Kidney epithelial cell (primary cell): ENCODE measurements around the gene ABCC1. TPM values are rescaled to one million over a fixed set of nuclear protein-coding genes. Genes with fewer than 3 reads are reported as not detected.

Experiments
- DNase-seq: peaks from one replicate; pipeline ENCODE4 v3.0.0-alpha.2; 2010; ENCODE audit warnings: low read depth
- H3K27me3 ChIP-seq: 2 replicates; pipeline ENCODE4 v1.6.0; 2011; ENCODE audit warnings: low read length; ENCODE audit not compliant: control insufficient read depth, insufficient read depth
- H3K36me3 ChIP-seq: 2 replicates; pipeline ENCODE4 v1.5.1; 2011; ENCODE audit warnings: low read length; ENCODE audit not compliant: control insufficient read depth, insufficient read depth
- H3K4me3 ChIP-seq: 2 replicates; pipeline ENCODE4 v1.5.1; 2011; ENCODE audit warnings: low read depth, mild to moderate bottlenecking, control low read depth, low read length
- total RNA-seq: library from RNA; depleted of rRNA; stranded (reverse); fragments of >200 nt; gene quantifications from 2 replicates; pipeline ENCODE4 v1.2.3, GENCODE V29; 2015
- TF ChIP-seq, protein P1 (sequence below): IDR thresholded peaks from 2 replicates; pipeline ENCODE4 v1.5.1; 2011; ENCODE audit warnings: mild to moderate bottlenecking, moderate library complexity, low read length, control low read depth, inconsistent platforms; ENCODE audit not compliant: insufficient read depth, poor library complexity, severe bottlenecking

ABCC1 gene
- total RNA-seq, 1 donor from 2014 or later: 24.9 TPM

DNA sequence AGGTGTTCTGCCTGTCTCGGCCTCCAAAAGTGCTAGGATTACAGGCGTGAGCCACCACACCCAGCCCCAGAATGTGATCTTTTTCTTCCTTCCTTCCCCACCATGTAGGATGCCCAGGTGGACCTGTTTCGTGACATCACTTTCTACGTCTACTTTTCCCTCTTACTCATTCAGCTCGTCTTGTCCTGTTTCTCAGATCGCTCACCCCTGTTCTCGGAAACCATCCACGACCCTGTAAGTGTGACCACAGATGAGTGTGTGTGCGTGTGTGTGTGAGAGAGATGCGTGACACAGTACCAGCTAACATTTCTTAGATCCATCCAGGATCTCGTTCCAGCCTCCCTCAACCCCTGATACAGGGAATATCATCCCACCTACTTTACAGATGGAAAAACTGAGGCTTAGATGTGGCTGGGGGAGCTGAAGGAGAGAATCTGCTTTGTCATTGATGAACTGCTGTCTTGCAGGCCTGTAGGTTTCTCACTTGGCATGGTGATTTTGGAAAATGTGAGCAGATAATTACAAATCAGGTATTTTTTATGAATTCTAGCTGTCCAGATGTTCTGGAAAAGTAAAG lies 67.1 kb downstream of the ABCC1 start:
- no peak for DNase-seq
- Histone ChIP-seq H3K36me3 (peaks cover 1% of the 10 kb centered on the region), H3K27me3 (no peaks in the 10 kb centered on the region), H3K4me3 (no peak overlapping the region)
- TF ChIP-seq, protein P1, sequence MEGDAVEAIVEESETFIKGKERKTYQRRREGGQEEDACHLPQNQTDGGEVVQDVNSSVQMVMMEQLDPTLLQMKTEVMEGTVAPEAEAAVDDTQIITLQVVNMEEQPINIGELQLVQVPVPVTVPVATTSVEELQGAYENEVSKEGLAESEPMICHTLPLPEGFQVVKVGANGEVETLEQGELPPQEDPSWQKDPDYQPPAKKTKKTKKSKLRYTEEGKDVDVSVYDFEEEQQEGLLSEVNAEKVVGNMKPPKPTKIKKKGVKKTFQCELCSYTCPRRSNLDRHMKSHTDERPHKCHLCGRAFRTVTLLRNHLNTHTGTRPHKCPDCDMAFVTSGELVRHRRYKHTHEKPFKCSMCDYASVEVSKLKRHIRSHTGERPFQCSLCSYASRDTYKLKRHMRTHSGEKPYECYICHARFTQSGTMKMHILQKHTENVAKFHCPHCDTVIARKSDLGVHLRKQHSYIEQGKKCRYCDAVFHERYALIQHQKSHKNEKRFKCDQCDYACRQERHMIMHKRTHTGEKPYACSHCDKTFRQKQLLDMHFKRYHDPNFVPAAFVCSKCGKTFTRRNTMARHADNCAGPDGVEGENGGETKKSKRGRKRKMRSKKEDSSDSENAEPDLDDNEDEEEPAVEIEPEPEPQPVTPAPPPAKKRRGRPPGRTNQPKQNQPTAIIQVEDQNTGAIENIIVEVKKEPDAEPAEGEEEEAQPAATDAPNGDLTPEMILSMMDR: no peak

DNA sequence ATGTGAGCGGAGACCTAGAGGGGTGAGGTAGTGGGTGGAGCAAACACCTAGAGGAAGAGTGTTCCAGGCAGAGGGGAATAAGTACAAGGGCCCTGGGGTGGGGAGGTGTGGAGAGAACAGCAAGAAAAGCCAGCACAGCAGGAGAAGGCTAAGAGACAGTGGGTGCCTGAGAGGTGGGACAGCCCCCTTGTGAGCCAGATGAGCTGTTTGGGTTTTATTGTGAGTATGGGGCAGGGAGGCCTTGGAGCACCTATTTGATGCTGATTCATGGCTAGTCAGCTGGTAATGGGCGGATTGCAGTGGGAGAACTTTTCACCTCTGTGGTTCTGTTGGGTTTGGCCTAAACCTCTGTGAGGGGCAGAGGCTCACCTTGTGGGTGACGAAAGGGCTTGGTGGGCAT lies 68.4 kb downstream of the ABCC1 start:
- Histone ChIP-seq H3K4me3 (no peak overlapping the region), H3K27me3 (no peaks in the 10 kb centered on the region), H3K36me3 (peaks cover 1% of the 10 kb centered on the region)
- no peak for DNase-seq
- TF ChIP-seq, protein P1: no peak

DNA sequence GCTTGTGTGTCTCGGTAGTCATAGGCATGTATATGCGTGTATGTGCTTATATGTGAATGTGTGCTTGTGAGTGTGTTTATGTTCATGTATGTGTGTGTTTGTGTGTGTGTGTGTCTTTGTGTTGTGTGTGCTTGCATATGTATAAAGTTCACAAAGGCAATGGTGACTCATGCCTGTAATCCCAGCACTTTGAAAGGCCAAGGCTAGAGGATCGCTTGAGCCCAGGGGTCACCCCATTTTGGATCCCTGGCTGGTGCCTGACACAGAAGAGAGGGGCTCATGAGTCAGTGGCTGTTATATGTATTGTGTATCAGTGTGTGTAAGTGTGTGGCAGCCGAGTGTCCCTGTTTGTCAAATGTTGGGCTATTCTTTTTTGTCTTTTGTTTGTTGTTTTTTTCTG lies 69.3 kb downstream of the ABCC1 start:
- TF ChIP-seq, protein P1: no peak
- no peak for DNase-seq
- Histone ChIP-seq H3K27me3 (no peaks in the 10 kb centered on the region), H3K4me3 (no peak overlapping the region), H3K36me3 (peaks cover 1% of the 10 kb centered on the region)

DNA sequence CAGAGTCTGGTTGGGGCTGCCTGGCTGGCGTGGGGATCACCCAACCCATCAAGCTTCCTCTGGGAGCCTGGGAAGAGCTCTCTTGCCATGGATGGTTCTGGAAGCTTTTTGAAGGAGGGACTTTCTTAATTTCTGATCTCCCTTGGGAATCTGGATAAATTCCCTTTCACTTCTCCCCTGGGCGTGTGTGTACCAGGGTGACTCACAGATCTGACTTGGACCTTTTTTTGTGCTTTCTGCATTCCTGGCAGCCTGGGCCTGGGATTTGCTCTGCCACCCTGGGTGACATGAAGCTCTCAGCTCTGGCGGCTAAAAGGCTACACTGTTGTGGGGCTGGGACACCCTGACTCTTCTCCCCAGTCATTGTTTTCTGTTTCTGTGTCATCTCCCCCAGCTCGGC lies 70.1 kb downstream of the ABCC1 start:
- Histone ChIP-seq H3K36me3 (peaks cover 1% of the 10 kb centered on the region), H3K4me3 (no peak overlapping the region), H3K27me3 (no peaks in the 10 kb centered on the region)
- no peak for DNase-seq
- TF ChIP-seq, protein P1: no peak

DNA sequence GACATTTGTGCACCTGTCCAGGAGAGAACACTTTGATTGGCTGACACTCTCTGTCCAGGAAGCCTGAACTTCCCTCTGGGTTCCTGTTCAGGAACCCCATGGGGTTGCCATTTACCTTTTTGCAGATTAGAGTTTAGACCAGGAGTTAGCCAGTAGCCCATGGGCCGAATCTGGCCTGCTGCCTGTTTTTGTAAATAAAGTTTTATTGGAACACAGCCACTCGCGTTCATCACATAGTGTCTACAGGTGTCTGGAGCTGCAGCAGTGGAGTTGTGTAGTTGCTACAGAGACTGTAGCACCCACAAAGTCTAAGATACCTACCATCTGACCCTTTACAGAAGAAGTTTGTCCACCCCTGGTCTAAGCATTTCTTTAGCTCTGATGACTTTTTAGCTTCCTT lies 70.9 kb downstream of the ABCC1 start:
- TF ChIP-seq, protein P1: no peak
- Histone ChIP-seq H3K4me3 (no peak overlapping the region), H3K36me3 (peaks cover 1% of the 10 kb centered on the region), H3K27me3 (no peaks in the 10 kb centered on the region)
- no peak for DNase-seq

DNA sequence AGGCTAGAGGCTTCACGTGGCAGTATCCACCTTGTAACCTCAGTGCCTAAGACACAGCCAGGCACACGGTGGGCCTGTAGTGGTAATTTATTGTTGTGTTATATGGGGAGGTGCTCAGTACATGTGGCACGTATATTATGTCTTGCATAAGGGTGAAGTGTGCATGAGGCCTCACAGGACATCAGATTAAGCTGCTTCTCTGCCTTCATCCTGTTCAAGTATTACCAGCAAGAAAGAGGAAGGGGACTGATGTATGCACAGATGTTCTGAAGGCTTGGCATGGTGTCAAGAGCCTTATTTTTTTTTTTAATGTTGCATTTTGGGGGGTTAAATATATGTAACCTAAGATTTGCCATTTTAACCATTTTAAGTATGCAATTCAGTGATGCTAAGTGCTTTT lies 71.6 kb downstream of the ABCC1 start:
- Histone ChIP-seq H3K4me3 (no peak overlapping the region), H3K27me3 (no peaks in the 10 kb centered on the region), H3K36me3 (peaks cover 1% of the 10 kb centered on the region)
- no peak for DNase-seq
- TF ChIP-seq, protein P1: no peak
